Panc1 (cell line): ENCODE data around the gene SLC9A4. TPM values are rescaled to one million over a fixed set of nuclear protein-coding genes. Genes with fewer than 3 reads are reported as not detected.

ENCODE experiments used
- ATAC-seq: fragments of 200-7000 bp; cut with Tn5 transposase; 2 replicates; pipeline ENCODE4 v1.9.1; 2020; ENCODE audit warnings: mild to moderate bottlenecking, moderate library complexity
- BruUV-seq: library from RNA; stranded (reverse); fragments of 400-500 nt; replicated peaks from 2 replicates; lab custom pipeline; 2021; lab: Mats Ljungman, UMichigan
- CTCF ChIA-PET: fragments of 300-600 bp; sonication (Branson Sonifier 250); formaldehyde crosslinking; loops from one replicate; lab custom pipeline; 2022; ENCODE audit warnings: antibody characterized with exemption; lab: Charles Lee
- POLR2A ChIA-PET: fragments of 300-600 bp; sonication (Branson Sonifier 250); formaldehyde crosslinking; loops from one replicate; lab custom pipeline; 2022; ENCODE audit warnings: antibody characterized with exemption; lab: Charles Lee
- DNase-seq: peaks from one replicate; pipeline ENCODE4 v3.0.0-alpha.2; 2010; ENCODE audit warnings: low read depth, low spot score
- H3K27ac ChIP-seq: 2 replicates; pipeline ENCODE4 v1.5.1; 2011; ENCODE audit warnings: mild to moderate bottlenecking, low read length, inconsistent platforms
- H3K27me3 ChIP-seq: fragments of 200-500 bp; sonication (Bioruptor generic); 2 replicates; pipeline ENCODE4 v1.6.0; 2014; ENCODE audit warnings: low read length, inconsistent platforms; ENCODE audit not compliant: control insufficient read depth, insufficient read depth
- H3K36me3 ChIP-seq: fragments of 200-500 bp; sonication (Bioruptor generic); 2 replicates; pipeline ENCODE4 v1.5.1; 2014; ENCODE audit warnings: inconsistent platforms, mild to moderate bottlenecking, low read length, moderate library complexity; ENCODE audit not compliant: control insufficient read depth, insufficient read depth
- H3K4me1 ChIP-seq: 2 replicates; pipeline ENCODE4 v1.5.1; 2011; ENCODE audit warnings: inconsistent platforms, mild to moderate bottlenecking, low read length, moderate library complexity; ENCODE audit not compliant: control insufficient read depth, insufficient read depth
- H3K4me3 ChIP-seq, 2 experiments: 2 replicates each; pipeline ENCODE4 v1.5.1; 2011 to 2012; ENCODE audit warnings: low read depth in 2 of 2, low read length in 2 of 2, mild to moderate bottlenecking in 2 of 2, inconsistent platforms in 1 of 2, moderate library complexity in 1 of 2
- H3K9me3 ChIP-seq: fragments of 200-500 bp; sonication (Bioruptor generic); 2 replicates; pipeline ENCODE4 v1.5.1; 2014; ENCODE audit warnings: low read depth, mild to moderate bottlenecking, inconsistent platforms, low read length, moderate library complexity; ENCODE audit not compliant: control insufficient read depth, insufficient read depth
- CTCF ChIP-seq: fragments of 450-650 bp; IDR thresholded peaks from 2 replicates; pipeline ENCODE4 v1.5.1; 2017; ENCODE audit warnings: mild to moderate bottlenecking
- POLR2AphosphoS5 ChIP-seq: IDR thresholded peaks from 2 replicates; pipeline ENCODE4 v1.6.1; 2012; ENCODE audit warnings: mild to moderate bottlenecking, low read depth, low read length, moderate library complexity
- REST ChIP-seq, 2 experiments: IDR thresholded peaks; 2 replicates each; pipeline ENCODE4 v1.6.1; 2011 to 2012; ENCODE audit warnings: low read depth in 2 of 2, control low read depth in 1 of 2, low read length in 1 of 2, mild to moderate bottlenecking in 1 of 2, moderate library complexity in 1 of 2; ENCODE audit not compliant: insufficient read depth in 1 of 2
- SIN3A ChIP-seq: IDR thresholded peaks from 2 replicates; pipeline ENCODE4 v1.6.1; 2012; ENCODE audit warnings: low read depth, mild to moderate bottlenecking, low read length, moderate library complexity, borderline replicate concordance; ENCODE audit not compliant: insufficient read depth
- TCF7L2 ChIP-seq: IDR thresholded peaks from 2 replicates; pipeline ENCODE4 v1.6.1; 2011; ENCODE audit warnings: mild to moderate bottlenecking, low read depth, low read length, inconsistent platforms
- in situ Hi-C: cut with HindIII; loops from 2 replicates; pipeline ENCODE4 v1.10.0; 2016; ENCODE audit warnings: low sequenced_read_pairs, low pct_unique_long_range_greater_than_20kb
- intact Hi-C: fragments of 100-400 bp; cut with micrococcal nuclease; formaldehyde crosslinking; loops from one replicate; pipeline ENCODE4 v1.10.0; 2022; ENCODE audit not compliant: unreplicated experiment
- total RNA-seq: library from RNA; stranded (reverse); gene quantifications from one replicate; pipeline ENCODE4 v1.2.1, GENCODE V29; 2021; ENCODE audit not compliant: unreplicated experiment

The SLC9A4 gene
- total RNA-seq, 1 experiment from 2014 or later: not detected

- BruUV-seq: no TSS peak
- POLR2A ChIA-PET: no interaction called here
- no peak for TF ChIP-seq CTCF
- TF ChIP-seq REST (IDR thresholded peaks at IDR 0.05; ENCODE audit: insufficient read depth in 1 of 2, low read depth in 2 of 2, low read length in 1 of 2): no peak
- no peak for TF ChIP-seq TCF7L2
- intact Hi-C loops (no loop called here), in situ Hi-C loops (no loop called here)
- Histone ChIP-seq H3K4me1 (no peaks in the 10 kb centered on the region), H3K4me3 (no peak overlapping the region), H3K27me3 (peaks cover 7% of the 10 kb centered on the region; the same call in 1 of the 2 replicates), H3K9me3 (no peaks in the 10 kb centered on the region), H3K27ac (no peak overlapping the region), H3K36me3 (no peaks in the 10 kb centered on the region)
- ATAC-seq (no peak), DNase-seq (no peak)
- CTCF ChIA-PET: no interaction called here
Observed at GRCh38 chr2:102538491-102538890, 65.5 kb downstream of the SLC9A4 start.

GRCh38 chr2:102540882-102541281 is 67.9 kb downstream of the SLC9A4 start:
- Histone ChIP-seq H3K27me3 (peaks cover 7% of the 10 kb centered on the region; the same call in 1 of the 2 replicates), H3K36me3 (no peaks in the 10 kb centered on the region), H3K9me3 (no peaks in the 10 kb centered on the region), H3K4me3 (no peak overlapping the region), H3K4me1 (no peaks in the 10 kb centered on the region), H3K27ac (no peak overlapping the region)
- TF ChIP-seq CTCF (no peak), TCF7L2 (no peak), REST (IDR thresholded peaks at IDR 0.05; ENCODE audit: insufficient read depth in 1 of 2, low read depth in 2 of 2, low read length in 1 of 2) (no peak), POLR2AphosphoS5 (no peak), SIN3A (no peak)
- no peak for DNase-seq
- in situ Hi-C loops: no loop called here
- no peak for ATAC-seq
- POLR2A ChIA-PET: no interaction called here
- BruUV-seq: no TSS peak
- CTCF ChIA-PET: interaction anchor here (0.6 kb wide), 1 partner anchor 81 kb away, joined by 3 read pairs; no protein-coding TSS in a partner anchor
- intact Hi-C loops: no loop called here
